ENCODE results near the gene PTPRN2. TPM values are rescaled to one million over a fixed set of nuclear protein-coding genes. Genes with fewer than 3 reads are reported as not detected.

PTPRN2 gene
- total and polyA plus RNA-seq, 2 of the 8 experiments (the other 6 are each of a cell fraction or from before 2014, with no cell fraction given): 2.6 to 4.5 TPM

DNA sequence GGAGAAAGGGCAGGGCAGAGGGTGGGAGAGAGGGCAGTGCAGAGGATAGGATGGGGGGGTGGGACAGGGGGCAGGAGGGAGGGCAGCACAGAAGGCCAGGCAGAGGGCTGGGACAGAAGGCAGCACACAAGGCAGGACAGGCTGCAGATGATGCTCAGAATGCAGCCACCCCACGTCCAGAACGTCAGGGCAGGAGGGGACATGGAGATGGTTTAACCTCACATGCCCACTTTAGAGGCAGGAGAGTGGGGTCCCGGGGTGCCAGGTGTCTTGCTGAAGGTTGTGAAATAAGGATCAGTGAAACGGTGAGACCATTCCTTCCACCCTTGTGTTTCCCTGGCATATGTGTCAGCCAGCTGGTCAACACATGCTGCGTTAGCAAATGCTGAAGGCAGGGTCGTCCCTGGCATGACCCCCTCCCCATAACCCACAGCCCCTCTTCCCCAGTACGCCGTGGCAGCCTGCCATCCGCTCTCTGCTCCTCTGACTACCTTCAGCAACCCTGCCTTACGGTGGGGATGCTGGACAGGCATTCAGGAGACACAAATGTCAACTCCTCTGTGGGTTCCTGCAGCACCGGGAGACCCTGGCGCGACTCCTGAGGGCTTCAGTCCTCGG lies 658.7 kb downstream of the PTPRN2 start:
- H2BK12ac ChIP-seq (ENCODE audit: low read depth, low read length): no peak overlapping the region
- CTCF ChIA-PET (ENCODE audit: partially characterized antibody): interaction anchor here (2.4 kb wide), 1 partner anchor 22 kb away, joined by 7 read pairs; no protein-coding TSS in a partner anchor
- H2AFZ ChIP-seq (ENCODE audit: low read length): no peak overlapping the region
- no peak overlapping the region for H3K9ac ChIP-seq (replicated peaks in 1 of 4; ENCODE audit: extremely low read depth in 1 of 4, low read depth in 3 of 4, low read length in 3 of 4)
- H4K8ac ChIP-seq (ENCODE audit: extremely low read depth, insufficient read depth, low read length): no peak overlapping the region
- no peak overlapping the region for H2AK5ac ChIP-seq (ENCODE audit: low read depth, low read length)
- peaks cover 0 to 13% (median 6%) of the 10 kb centered on the region in 4 experiments; a peak in 6 of 7 replicates for H3K4me1 ChIP-seq (replicated peaks in 1 of 4; ENCODE audit: control insufficient read depth in 3 of 4, insufficient read depth in 4 of 4, low read length in 3 of 4)
- H3K27me3 ChIP-seq (replicated peaks in 1 of 4; ENCODE audit: control insufficient read depth in 3 of 4, extremely low read depth in 1 of 4, insufficient read depth in 3 of 4, low read length in 3 of 4): no peaks in the 10 kb centered on the region
- H3K14ac ChIP-seq (ENCODE audit: insufficient read length): no peak overlapping the region
- no peaks in the 10 kb centered on the region for H3K23me2 ChIP-seq (ENCODE audit: low read depth, low read length)
- no peaks in the 10 kb centered on the region for H3K79me2 ChIP-seq (ENCODE audit: control insufficient read depth in 1 of 2, insufficient read depth in 2 of 2, low read length in 2 of 2)
- H3K9me3 ChIP-seq (ENCODE audit: insufficient read depth in 2 of 2, low read depth in 1 of 2, low read length in 1 of 2): peaks cover 1 to 7% of the 10 kb centered on the region in 2 experiments; a peak in 3 of 4 replicates
- POLR2A ChIA-PET (ENCODE audit: partially characterized antibody): no interaction called here
- no peak overlapping the region for H3K4me3 ChIP-seq (ENCODE audit: extremely low read depth in 1 of 4, insufficient read depth in 2 of 4, low read depth in 3 of 4, low read length in 4 of 4)
- H3K18ac ChIP-seq (ENCODE audit: extremely low read depth, low read length): no peak overlapping the region
- peak overlapping the region; percentile 31 for H4K5ac ChIP-seq (ENCODE audit: insufficient read length, low read depth, low read length)
- 91% methylated on average over 9 of the region's 14 CpGs; no CpG with 5 or more reads in 1 of the 2 experiments for WGBS, 2 experiments (ENCODE audit: extremely low coverage in 1 of 2, insufficient coverage in 1 of 2, insufficient read length in 1 of 2, insufficient replicate concordance in 2 of 2, low coverage in 1 of 2, low lambda C conversion rate in 2 of 2, missing lambda C conversion rate in 1 of 2)
- H3K36me3 ChIP-seq (ENCODE audit: control insufficient read depth in 2 of 4, insufficient read depth in 4 of 4, low read length in 3 of 4): no peaks in the 10 kb centered on the region
- no peak overlapping the region for H2BK20ac ChIP-seq (ENCODE audit: low read length)
- no peak overlapping the region for H2BK5ac ChIP-seq (ENCODE audit: low read depth, low read length)
- H2BK120ac ChIP-seq (replicated peaks; ENCODE audit: low read depth, low read length): no peak overlapping the region
- H3K56ac ChIP-seq (replicated peaks; ENCODE audit: insufficient read length, low read depth, low read length): no peak overlapping the region
- no peak overlapping the region for H3K4ac ChIP-seq (replicated peaks; ENCODE audit: insufficient read length, low read depth, low read length)
- H4K20me1 ChIP-seq (replicated peaks in 1 of 2; ENCODE audit: control insufficient read depth in 1 of 2, insufficient read depth in 2 of 2, low read length in 2 of 2): no peaks in the 10 kb centered on the region
- H4K91ac ChIP-seq (replicated peaks; ENCODE audit: insufficient read length, low read length): no peak overlapping the region
- H2BK15ac ChIP-seq (ENCODE audit: low read length): no peak overlapping the region
- no peak overlapping the region for H3K23ac ChIP-seq (ENCODE audit: insufficient read length)
- no peaks in the 10 kb centered on the region for H3K79me1 ChIP-seq (ENCODE audit: low read depth, low read length)
- H3K27ac ChIP-seq (ENCODE audit: low read depth, low read length): no peak overlapping the region
- DNase-seq (ENCODE audit: low read depth in 1 of 2, low spot score in 2 of 2): no peak
- H3K4me2 ChIP-seq (ENCODE audit: insufficient read depth in 1 of 2, low read depth in 2 of 2, low read length in 2 of 2): no peak overlapping the region
- no peak for FAIRE-seq
- no peak for TF ChIP-seq BCL11A (IDR thresholded peaks at IDR 0.05; ENCODE audit: low read depth in 2 of 2, low read length in 2 of 2)
- TF ChIP-seq RFX5 (IDR thresholded peaks at IDR 0.05; ENCODE audit: borderline replicate concordance, low read depth, low read length): no peak
- no peak for TF ChIP-seq CBX5 (IDR thresholded peaks at IDR 0.05; ENCODE audit: low read depth, low read length)
- TF ChIP-seq ZNF274 (IDR thresholded peaks at IDR 0.05; ENCODE audit: borderline replicate concordance, extremely low read depth, low read length): no peak
- TF ChIP-seq CHD1 (IDR thresholded peaks at IDR 0.05; ENCODE audit: low read depth, low read length): no peak
- no peak for TF ChIP-seq RBBP5 (IDR thresholded peaks at IDR 0.05; ENCODE audit: borderline replicate concordance, low read depth, low read length)
- TF ChIP-seq ASH2L (IDR thresholded peaks at IDR 0.05; ENCODE audit: low read length): no peak
- no peak for TF ChIP-seq CEBPB (IDR thresholded peaks at IDR 0.05; ENCODE audit: low read depth, low read length)
- TF ChIP-seq RAD21 (IDR thresholded peaks at IDR 0.05 in 1 of 2, conservative IDR thresholded peaks at IDR 0.05 in 1 of 2; ENCODE audit: low read depth in 2 of 2, low read length in 2 of 2): no peak
- TF ChIP-seq SP1 (IDR thresholded peaks at IDR 0.05; ENCODE audit: low read depth, low read length): no peak
- TF ChIP-seq KDM5A (IDR thresholded peaks at IDR 0.05; ENCODE audit: low read length): no peak
- no peak for TF ChIP-seq CREB1 (IDR thresholded peaks at IDR 0.05)
- TF ChIP-seq RXRA (IDR thresholded peaks at IDR 0.05; ENCODE audit: insufficient read depth, low read depth, low read length): no peak
- no peak for TF ChIP-seq POLR2AphosphoS5 (IDR thresholded peaks at IDR 0.05; ENCODE audit: low read depth, low read length)
- no peak for TF ChIP-seq FOSL1 (IDR thresholded peaks at IDR 0.05; ENCODE audit: insufficient read depth, low read depth, low read length)

Measured in H1 (cell line).